SK-N-SH (cell line): ENCODE measurements around the gene ACE.

ENCODE experiments used
- CTCF ChIP-seq: fragments of 200-600 bp; sonication (generic); IDR thresholded peaks from 2 replicates; pipeline ENCODE4 v1.6.1; 2017; ENCODE audit warnings: antibody characterized with exemption, mild to moderate bottlenecking, moderate library complexity
- GABPA ChIP-seq: IDR thresholded peaks from 2 replicates; pipeline ENCODE4 v1.4.0; 2012; ENCODE audit warnings: low read depth, mild to moderate bottlenecking
- POLR2AphosphoS5 ChIP-seq: IDR thresholded peaks from 2 replicates; pipeline ENCODE4 v1.6.1; 2012; ENCODE audit warnings: low read depth, low read length
- SIN3A ChIP-seq: IDR thresholded peaks from 2 replicates; pipeline ENCODE4 v1.6.1; 2012; ENCODE audit warnings: low read depth, mild to moderate bottlenecking, low read length, moderate library complexity, borderline replicate concordance
- TF ChIP-seq, protein P1 (sequence below): IDR thresholded peaks from 2 replicates; pipeline ENCODE4; 2012
- TF ChIP-seq, protein P2 (sequence below): IDR thresholded peaks from 2 replicates; pipeline ENCODE4 v1.6.1; 2012; ENCODE audit warnings: mild to moderate bottlenecking, low read depth, low read length, moderate library complexity
- TF ChIP-seq, protein P3 (sequence below): IDR thresholded peaks from 2 replicates; pipeline ENCODE4 v1.4.0; 2012; ENCODE audit warnings: low read depth

DNA sequence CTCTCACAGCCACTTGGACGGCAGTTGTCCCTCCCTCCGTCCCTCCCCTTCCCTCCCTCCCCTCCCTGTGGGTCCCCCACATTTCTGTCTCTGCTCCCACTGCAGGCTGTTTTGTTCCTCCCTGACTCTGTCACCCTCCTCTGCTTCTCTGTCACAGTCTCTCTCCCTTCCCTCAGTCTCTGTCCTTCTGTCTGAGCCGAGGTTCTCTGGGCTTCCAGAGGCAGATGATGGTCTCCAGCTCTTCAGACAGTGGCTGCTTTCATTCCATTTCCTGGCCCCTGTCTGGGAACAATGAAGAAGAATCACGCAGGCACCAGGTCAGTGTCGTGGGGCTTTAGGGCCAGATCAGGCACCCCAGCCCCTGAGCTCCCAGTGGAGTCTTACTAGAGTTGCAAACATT lies 21.9 kb upstream of the ACE start:
- no peak for TF ChIP-seq CTCF
- TF ChIP-seq, protein P1, sequence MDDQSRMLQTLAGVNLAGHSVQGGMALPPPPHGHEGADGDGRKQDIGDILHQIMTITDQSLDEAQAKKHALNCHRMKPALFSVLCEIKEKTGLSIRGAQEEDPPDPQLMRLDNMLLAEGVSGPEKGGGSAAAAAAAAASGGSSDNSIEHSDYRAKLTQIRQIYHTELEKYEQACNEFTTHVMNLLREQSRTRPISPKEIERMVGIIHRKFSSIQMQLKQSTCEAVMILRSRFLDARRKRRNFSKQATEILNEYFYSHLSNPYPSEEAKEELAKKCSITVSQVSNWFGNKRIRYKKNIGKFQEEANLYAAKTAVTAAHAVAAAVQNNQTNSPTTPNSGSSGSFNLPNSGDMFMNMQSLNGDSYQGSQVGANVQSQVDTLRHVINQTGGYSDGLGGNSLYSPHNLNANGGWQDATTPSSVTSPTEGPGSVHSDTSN, result no peak
- TF ChIP-seq SIN3A, result no peak
- TF ChIP-seq, protein P2, sequence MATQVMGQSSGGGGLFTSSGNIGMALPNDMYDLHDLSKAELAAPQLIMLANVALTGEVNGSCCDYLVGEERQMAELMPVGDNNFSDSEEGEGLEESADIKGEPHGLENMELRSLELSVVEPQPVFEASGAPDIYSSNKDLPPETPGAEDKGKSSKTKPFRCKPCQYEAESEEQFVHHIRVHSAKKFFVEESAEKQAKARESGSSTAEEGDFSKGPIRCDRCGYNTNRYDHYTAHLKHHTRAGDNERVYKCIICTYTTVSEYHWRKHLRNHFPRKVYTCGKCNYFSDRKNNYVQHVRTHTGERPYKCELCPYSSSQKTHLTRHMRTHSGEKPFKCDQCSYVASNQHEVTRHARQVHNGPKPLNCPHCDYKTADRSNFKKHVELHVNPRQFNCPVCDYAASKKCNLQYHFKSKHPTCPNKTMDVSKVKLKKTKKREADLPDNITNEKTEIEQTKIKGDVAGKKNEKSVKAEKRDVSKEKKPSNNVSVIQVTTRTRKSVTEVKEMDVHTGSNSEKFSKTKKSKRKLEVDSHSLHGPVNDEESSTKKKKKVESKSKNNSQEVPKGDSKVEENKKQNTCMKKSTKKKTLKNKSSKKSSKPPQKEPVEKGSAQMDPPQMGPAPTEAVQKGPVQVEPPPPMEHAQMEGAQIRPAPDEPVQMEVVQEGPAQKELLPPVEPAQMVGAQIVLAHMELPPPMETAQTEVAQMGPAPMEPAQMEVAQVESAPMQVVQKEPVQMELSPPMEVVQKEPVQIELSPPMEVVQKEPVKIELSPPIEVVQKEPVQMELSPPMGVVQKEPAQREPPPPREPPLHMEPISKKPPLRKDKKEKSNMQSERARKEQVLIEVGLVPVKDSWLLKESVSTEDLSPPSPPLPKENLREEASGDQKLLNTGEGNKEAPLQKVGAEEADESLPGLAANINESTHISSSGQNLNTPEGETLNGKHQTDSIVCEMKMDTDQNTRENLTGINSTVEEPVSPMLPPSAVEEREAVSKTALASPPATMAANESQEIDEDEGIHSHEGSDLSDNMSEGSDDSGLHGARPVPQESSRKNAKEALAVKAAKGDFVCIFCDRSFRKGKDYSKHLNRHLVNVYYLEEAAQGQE, result no peak
- no peak for TF ChIP-seq GABPA
- TF ChIP-seq, protein P3, sequence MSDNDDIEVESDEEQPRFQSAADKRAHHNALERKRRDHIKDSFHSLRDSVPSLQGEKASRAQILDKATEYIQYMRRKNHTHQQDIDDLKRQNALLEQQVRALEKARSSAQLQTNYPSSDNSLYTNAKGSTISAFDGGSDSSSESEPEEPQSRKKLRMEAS, result no peak
- TF ChIP-seq POLR2AphosphoS5, result no peak
